WTC11 (cell line): Measurements from ENCODE around the gene VMAC. TPM values are rescaled to one million over a fixed set of nuclear protein-coding genes. Genes with fewer than 3 reads are reported as not detected.
A peak's percentile ranks its signal among the peaks of the same experiment; 100 is the strongest.

Experiments
- ATAC-seq: fragments of 200-7000 bp; cut with Tn5 transposase; 2 replicates; pipeline ENCODE4 v1.10.0; 2021; ENCODE audit warnings: mild to moderate bottlenecking, moderate library complexity
- CTCF ChIA-PET: fragments of 300-600 bp; sonication (Branson Sonifier 250); formaldehyde crosslinking; loops from one replicate; lab custom pipeline; 2021; ENCODE audit warnings: antibody characterized with exemption; lab: Charles Lee
- POLR2A ChIA-PET: fragments of 350-600 bp; sonication (Branson Sonifier 250); formaldehyde crosslinking; loops from one replicate; lab custom pipeline; 2021; ENCODE audit warnings: antibody characterized with exemption; lab: Charles Lee
- DNase-seq: peaks from one replicate; pipeline ENCODE4 v3.0.0; 2021; ENCODE audit warnings: low spot score
- H3K27ac Mint-ChIP-seq: 2 replicates; pipeline ENCODE4 v1.8.0; 2021; ENCODE audit warnings: mixed read lengths
- H3K27me3 Mint-ChIP-seq: 2 replicates; pipeline ENCODE4 v1.8.0; 2021; ENCODE audit warnings: low read depth, mild to moderate bottlenecking, moderate library complexity, mixed read lengths
- H3K36me3 Mint-ChIP-seq: 2 replicates; pipeline ENCODE4 v1.8.0; 2021; ENCODE audit warnings: mixed read lengths
- H3K4me1 Mint-ChIP-seq: 2 replicates; pipeline ENCODE4 v1.8.0; 2022; ENCODE audit warnings: mixed read lengths
- H3K4me3 Mint-ChIP-seq: 2 replicates; pipeline ENCODE4 v1.8.0; 2021; ENCODE audit warnings: mild to moderate bottlenecking, moderate library complexity, mixed read lengths
- H3K9me3 Mint-ChIP-seq: 2 replicates; pipeline ENCODE4 v1.8.0; 2021; ENCODE audit warnings: mixed read lengths
- E2F4 ChIP-seq: sonication (generic); formaldehyde crosslinking; IDR thresholded peaks from 2 replicates; pipeline ENCODE4 v1.8.1; 2022; ENCODE audit warnings: low read depth, mild to moderate bottlenecking, moderate library complexity, missing genetic modification reagents, borderline replicate concordance
- FOXJ3 ChIP-seq: sonication (generic); formaldehyde crosslinking; IDR thresholded peaks from 2 replicates; pipeline ENCODE4 v1.9.0; 2021; ENCODE audit warnings: missing genetic modification reagents, mild to moderate bottlenecking, borderline replicate concordance
- GABPB1 ChIP-seq: sonication (generic); formaldehyde crosslinking; IDR thresholded peaks from 2 replicates; pipeline ENCODE4 v1.8.1; 2023; ENCODE audit warnings: mild to moderate bottlenecking, missing genetic modification reagents
- GRHL2 ChIP-seq: fragments of 250-450 bp; sonication (Bioruptor Pico); IDR thresholded peaks from 2 replicates; pipeline ENCODE4 v1.8.0; 2022; ENCODE audit warnings: mild to moderate bottlenecking, moderate library complexity; ENCODE audit not compliant: insufficient replicate concordance, severe bottlenecking
- GTF2I ChIP-seq: fragments of 250-450 bp; sonication (Bioruptor Pico); conservative IDR thresholded peaks from 2 replicates; pipeline ENCODE4 v1.4.0; 2021; ENCODE audit warnings: mild to moderate bottlenecking
- RELA ChIP-seq: sonication (generic); formaldehyde crosslinking; IDR thresholded peaks from 2 replicates; pipeline ENCODE4 v1.8.1; 2022; ENCODE audit warnings: missing genetic modification reagents, mild to moderate bottlenecking, borderline replicate concordance
- TP53 ChIP-seq: sonication (generic); formaldehyde crosslinking; IDR thresholded peaks from 2 replicates; pipeline ENCODE4 v1.8.1; 2023; ENCODE audit warnings: mild to moderate bottlenecking, missing genetic modification reagents
- USF1 ChIP-seq: sonication (generic); formaldehyde crosslinking; IDR thresholded peaks from 2 replicates; pipeline ENCODE4 v1.8.0; 2022; ENCODE audit warnings: mild to moderate bottlenecking, missing genetic modification reagents
- ZNF138 ChIP-seq: sonication (generic); formaldehyde crosslinking; conservative IDR thresholded peaks from 2 replicates; pipeline ENCODE4 v1.8.1; 2022; ENCODE audit warnings: mild to moderate bottlenecking, moderate library complexity, missing genetic modification reagents
- ZNF263 ChIP-seq: sonication (generic); formaldehyde crosslinking; IDR thresholded peaks from 2 replicates; pipeline ENCODE4 v1.8.1; 2022; ENCODE audit warnings: low read depth, mild to moderate bottlenecking, moderate library complexity, missing genetic modification reagents
- ZNF423 ChIP-seq: fragments of 250-450 bp; sonication (Bioruptor Pico); IDR thresholded peaks from 2 replicates; pipeline ENCODE4 v2.1.2; 2022; ENCODE audit warnings: mild to moderate bottlenecking, moderate library complexity
- total RNA-seq: library from RNA; stranded (reverse); gene quantifications from 3 replicates; pipeline ENCODE4 v1.2.3, GENCODE V29; 2021
- TF ChIP-seq, protein P1 (sequence below): fragments of 250-450 bp; sonication (Bioruptor Pico); conservative IDR thresholded peaks from 2 replicates; pipeline ENCODE4 v1.9.0; 2021; ENCODE audit warnings: mild to moderate bottlenecking
- TF ChIP-seq, protein P2 (sequence below): sonication (generic); formaldehyde crosslinking; IDR thresholded peaks from 2 replicates; pipeline ENCODE4 v1.8.1; 2023; ENCODE audit warnings: mild to moderate bottlenecking, missing genetic modification reagents, borderline replicate concordance
- TF ChIP-seq, protein P3 (sequence below): fragments of 250-450 bp; sonication (Bioruptor Pico); IDR thresholded peaks from 2 replicates; pipeline ENCODE4 v1.9.0; 2021; ENCODE audit warnings: mild to moderate bottlenecking
- TF ChIP-seq, protein P4 (sequence below): sonication (generic); formaldehyde crosslinking; IDR thresholded peaks from 2 replicates; pipeline ENCODE4 v1.8.1; 2022; ENCODE audit warnings: mild to moderate bottlenecking, missing genetic modification reagents, moderate library complexity, borderline replicate concordance

Gene VMAC
- total RNA-seq, 1 experiment from 2014 or later: 2.5 TPM

DNA sequence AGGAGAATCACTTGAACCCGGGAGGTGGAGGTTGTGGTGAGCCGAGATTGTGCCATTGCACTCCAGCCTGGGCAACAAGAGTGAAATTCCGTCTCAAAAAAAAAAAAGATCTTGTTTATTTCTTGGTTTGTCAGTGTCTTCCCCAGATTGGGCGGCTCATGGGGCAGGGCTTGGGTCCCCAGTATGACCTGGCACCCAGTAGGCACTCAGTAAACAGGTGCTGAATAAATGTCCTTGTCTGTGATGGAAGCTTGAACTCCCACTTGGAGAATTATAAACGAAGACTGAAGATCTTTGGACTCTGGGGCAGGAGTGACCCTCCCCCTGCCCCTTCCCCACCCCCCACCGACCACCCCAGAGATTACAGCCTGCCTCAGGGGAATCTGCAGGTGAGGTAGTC is 24.5 kb upstream of the VMAC start (continued):
- TF ChIP-seq, protein P1, sequence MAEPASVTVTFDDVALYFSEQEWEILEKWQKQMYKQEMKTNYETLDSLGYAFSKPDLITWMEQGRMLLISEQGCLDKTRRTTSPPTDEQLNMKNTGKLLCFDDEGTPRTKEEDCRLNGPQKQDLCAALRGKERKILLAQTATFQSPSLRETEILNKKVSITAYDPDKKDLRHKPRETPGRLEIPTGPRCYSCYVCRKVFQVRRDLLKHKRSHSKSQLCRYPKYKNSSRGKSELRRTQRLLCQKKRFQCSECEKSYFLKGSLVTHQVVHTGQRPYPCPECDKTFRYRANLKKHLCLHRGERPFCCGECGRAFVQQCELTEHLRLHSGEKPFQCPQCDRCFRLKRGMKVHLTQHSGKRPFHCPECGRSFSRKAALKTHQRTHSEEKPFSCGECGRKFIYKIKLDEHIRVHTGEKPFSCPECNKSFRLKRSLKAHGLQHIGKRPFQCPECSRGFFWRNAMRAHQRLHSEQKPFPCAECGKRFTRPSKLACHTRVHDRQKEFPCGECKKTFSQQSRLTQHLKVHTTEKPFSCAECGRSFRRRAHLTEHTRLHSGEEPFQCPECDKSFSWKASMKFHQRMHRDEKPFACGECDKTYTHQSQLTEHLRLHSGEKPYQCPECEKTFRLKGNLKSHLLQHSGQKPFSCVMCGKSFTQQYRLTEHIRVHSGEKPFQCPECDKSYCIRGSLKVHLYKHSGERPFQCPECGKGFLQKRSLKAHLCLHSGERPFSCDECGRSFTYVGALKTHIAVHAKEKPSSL: no peak
- TF ChIP-seq, protein P2, sequence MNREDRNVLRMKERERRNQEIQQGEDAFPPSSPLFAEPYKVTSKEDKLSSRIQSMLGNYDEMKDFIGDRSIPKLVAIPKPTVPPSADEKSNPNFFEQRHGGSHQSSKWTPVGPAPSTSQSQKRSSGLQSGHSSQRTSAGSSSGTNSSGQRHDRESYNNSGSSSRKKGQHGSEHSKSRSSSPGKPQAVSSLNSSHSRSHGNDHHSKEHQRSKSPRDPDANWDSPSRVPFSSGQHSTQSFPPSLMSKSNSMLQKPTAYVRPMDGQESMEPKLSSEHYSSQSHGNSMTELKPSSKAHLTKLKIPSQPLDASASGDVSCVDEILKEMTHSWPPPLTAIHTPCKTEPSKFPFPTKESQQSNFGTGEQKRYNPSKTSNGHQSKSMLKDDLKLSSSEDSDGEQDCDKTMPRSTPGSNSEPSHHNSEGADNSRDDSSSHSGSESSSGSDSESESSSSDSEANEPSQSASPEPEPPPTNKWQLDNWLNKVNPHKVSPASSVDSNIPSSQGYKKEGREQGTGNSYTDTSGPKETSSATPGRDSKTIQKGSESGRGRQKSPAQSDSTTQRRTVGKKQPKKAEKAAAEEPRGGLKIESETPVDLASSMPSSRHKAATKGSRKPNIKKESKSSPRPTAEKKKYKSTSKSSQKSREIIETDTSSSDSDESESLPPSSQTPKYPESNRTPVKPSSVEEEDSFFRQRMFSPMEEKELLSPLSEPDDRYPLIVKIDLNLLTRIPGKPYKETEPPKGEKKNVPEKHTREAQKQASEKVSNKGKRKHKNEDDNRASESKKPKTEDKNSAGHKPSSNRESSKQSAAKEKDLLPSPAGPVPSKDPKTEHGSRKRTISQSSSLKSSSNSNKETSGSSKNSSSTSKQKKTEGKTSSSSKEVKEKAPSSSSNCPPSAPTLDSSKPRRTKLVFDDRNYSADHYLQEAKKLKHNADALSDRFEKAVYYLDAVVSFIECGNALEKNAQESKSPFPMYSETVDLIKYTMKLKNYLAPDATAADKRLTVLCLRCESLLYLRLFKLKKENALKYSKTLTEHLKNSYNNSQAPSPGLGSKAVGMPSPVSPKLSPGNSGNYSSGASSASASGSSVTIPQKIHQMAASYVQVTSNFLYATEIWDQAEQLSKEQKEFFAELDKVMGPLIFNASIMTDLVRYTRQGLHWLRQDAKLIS (CRISPR knock-in tag): no peak
- TF ChIP-seq GRHL2 (no peak), E2F4 (no peak), ZNF263 (CRISPR knock-in tag) (no peak), RELA (no peak)

- TF ChIP-seq, protein P3, sequence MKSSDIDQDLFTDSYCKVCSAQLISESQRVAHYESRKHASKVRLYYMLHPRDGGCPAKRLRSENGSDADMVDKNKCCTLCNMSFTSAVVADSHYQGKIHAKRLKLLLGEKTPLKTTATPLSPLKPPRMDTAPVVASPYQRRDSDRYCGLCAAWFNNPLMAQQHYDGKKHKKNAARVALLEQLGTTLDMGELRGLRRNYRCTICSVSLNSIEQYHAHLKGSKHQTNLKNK (CRISPR knock-in tag): no peak
- TF ChIP-seq GABPB1 (CRISPR knock-in tag) (peak; percentile 91), GTF2I (CRISPR knock-in tag) (peak; percentile 48; the same call in 1 of the 2 replicates)
- H3K9me3 Mint-ChIP-seq: no peaks in the 10 kb centered on the region
- CTCF ChIA-PET: interaction anchor here (4.1 kb wide), 1 partner anchor 77 kb away, joined by 21 read pairs; no protein-coding TSS in a partner anchor
- H3K4me1 Mint-ChIP-seq: peaks cover 11% of the 10 kb centered on the region
- no peak overlapping the region for H3K4me3 Mint-ChIP-seq
- DNase-seq: peak; percentile 29
- H3K27ac Mint-ChIP-seq: no peak overlapping the region
- H3K27me3 Mint-ChIP-seq: peaks cover 18% of the 10 kb centered on the region
- peak; percentile 46 for ATAC-seq
- no peaks in the 10 kb centered on the region for H3K36me3 Mint-ChIP-seq
- POLR2A ChIA-PET: interaction anchor here (0.7 kb wide), 1 partner anchor 39 kb away, joined by 3 read pairs; no protein-coding TSS in a partner anchor
Measured at GRCh38 chr19:5880604-5881078, 24.0 kb upstream of the VMAC start.

DNA sequence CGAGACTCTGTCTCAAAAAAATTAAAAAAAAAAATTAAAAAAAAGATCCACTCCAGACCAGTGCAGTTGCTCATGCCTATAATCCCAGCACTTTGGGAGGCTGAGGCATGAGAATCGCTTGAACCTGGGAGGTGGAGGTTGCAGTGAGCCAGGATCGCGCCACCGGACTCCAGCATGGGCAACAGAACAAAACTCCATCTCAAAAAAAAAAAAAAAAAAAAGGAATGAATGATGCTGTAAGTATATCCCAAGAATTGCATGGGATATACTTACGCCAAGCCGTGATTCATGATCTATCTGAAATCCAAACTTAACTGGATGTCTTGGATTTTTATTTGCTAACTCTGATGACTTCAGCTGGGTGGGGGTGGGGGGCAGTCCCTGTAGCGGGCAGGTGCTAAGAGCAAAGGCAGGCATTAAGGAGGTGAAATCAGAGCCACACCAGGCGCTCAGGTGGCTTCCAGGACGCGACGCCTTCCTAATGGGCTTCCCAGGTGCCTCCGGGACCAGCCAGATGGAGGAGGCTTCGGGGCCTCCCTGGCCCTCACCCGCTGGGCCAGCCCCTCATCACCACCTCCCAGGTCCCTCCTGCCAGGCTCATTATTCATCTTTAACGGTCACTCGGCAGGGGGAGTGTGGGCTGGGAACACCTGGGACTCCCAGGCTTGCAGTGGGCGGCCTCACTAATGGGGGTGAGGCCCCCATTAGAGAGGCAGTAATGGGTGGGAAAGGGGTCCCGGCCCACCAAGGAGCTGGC is 23.0 kb upstream of the VMAC start:
- Mint-ChIP-seq H3K4me3 (no peak overlapping the region), H3K9me3 (no peaks in the 10 kb centered on the region), H3K27me3 (peaks cover 18% of the 10 kb centered on the region), H3K36me3 (no peaks in the 10 kb centered on the region), H3K27ac (no peak overlapping the region), H3K4me1 (peaks cover 11% of the 10 kb centered on the region)
- TF ChIP-seq FOXJ3 (CRISPR knock-in tag) (no peak), ZNF138 (CRISPR knock-in tag) (no peak), USF1 (CRISPR knock-in tag) (no peak), ZNF423 (CRISPR knock-in tag) (peak; percentile 67; the same call in 1 of the 2 replicates), TP53 (CRISPR knock-in tag) (no peak), ZNF263 (CRISPR knock-in tag) (no peak)
- TF ChIP-seq, protein P4, sequence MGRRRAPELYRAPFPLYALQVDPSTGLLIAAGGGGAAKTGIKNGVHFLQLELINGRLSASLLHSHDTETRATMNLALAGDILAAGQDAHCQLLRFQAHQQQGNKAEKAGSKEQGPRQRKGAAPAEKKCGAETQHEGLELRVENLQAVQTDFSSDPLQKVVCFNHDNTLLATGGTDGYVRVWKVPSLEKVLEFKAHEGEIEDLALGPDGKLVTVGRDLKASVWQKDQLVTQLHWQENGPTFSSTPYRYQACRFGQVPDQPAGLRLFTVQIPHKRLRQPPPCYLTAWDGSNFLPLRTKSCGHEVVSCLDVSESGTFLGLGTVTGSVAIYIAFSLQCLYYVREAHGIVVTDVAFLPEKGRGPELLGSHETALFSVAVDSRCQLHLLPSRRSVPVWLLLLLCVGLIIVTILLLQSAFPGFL (CRISPR knock-in tag): no peak
- CTCF ChIA-PET: interaction anchor here (1.3 to 4.1 kb wide), 2 partner anchors 77 to 78 kb away, joined by 4 to 21 read pairs; partner anchors contain the start of gene NRTN
- DNase-seq (no peak), ATAC-seq (no peak)
- POLR2A ChIA-PET: no interaction called here
